ENCODE results near the gene MANEAL. TPM values are rescaled to one million over a fixed set of nuclear protein-coding genes. Genes with fewer than 3 reads are reported as not detected.

The MANEAL gene
- total RNA-seq, 1 experiment from 2014 or later, result 6.4 TPM

GRCh38 chr1:37776946-37777516 lies 16.6 kb upstream of the MANEAL start:
- ATAC-seq (no peak), DNase-seq (ENCODE audit: low spot score) (no peak)
- Mint-ChIP-seq H3K27me3 (ENCODE audit: low read depth) (peaks cover 42% of the 10 kb centered on the region), H3K4me1 (no peaks in the 10 kb centered on the region), H3K4me3 (no peak overlapping the region), H3K36me3 (no peaks in the 10 kb centered on the region), H3K27ac (no peak overlapping the region), H3K9me3 (peaks cover 9% of the 10 kb centered on the region)
- CTCF ChIA-PET, result interaction anchor here (1.6 kb wide), 1 partner anchor 11 kb away, joined by 5 read pairs; no protein-coding TSS in a partner anchor
- TF ChIP-seq ZNF138 (CRISPR knock-in tag; conservative IDR thresholded peaks at IDR 0.05), result no peak
- TF ChIP-seq ATF1 (CRISPR knock-in tag; IDR thresholded peaks at IDR 0.05), result no peak
- TF ChIP-seq OVOL2 (CRISPR knock-in tag; IDR thresholded peaks at IDR 0.05; ENCODE audit: borderline replicate concordance), result no peak
- no peak for TF ChIP-seq SMAD4 (CRISPR knock-in tag; IDR thresholded peaks at IDR 0.05)
- TF ChIP-seq TEAD4 (CRISPR knock-in tag; IDR thresholded peaks at IDR 0.05), result no peak
- no peak for TF ChIP-seq CTCF (IDR thresholded peaks at IDR 0.05)
- TF ChIP-seq CBFB (CRISPR knock-in tag; IDR thresholded peaks at IDR 0.05; ENCODE audit: low read depth), result no peak
- TF ChIP-seq, protein P1, sequence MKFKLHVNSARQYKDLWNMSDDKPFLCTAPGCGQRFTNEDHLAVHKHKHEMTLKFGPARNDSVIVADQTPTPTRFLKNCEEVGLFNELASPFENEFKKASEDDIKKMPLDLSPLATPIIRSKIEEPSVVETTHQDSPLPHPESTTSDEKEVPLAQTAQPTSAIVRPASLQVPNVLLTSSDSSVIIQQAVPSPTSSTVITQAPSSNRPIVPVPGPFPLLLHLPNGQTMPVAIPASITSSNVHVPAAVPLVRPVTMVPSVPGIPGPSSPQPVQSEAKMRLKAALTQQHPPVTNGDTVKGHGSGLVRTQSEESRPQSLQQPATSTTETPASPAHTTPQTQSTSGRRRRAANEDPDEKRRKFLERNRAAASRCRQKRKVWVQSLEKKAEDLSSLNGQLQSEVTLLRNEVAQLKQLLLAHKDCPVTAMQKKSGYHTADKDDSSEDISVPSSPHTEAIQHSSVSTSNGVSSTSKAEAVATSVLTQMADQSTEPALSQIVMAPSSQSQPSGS (CRISPR knock-in tag; IDR thresholded peaks at IDR 0.05; ENCODE audit: borderline replicate concordance, low read depth), result no peak
- TF ChIP-seq, protein P2, sequence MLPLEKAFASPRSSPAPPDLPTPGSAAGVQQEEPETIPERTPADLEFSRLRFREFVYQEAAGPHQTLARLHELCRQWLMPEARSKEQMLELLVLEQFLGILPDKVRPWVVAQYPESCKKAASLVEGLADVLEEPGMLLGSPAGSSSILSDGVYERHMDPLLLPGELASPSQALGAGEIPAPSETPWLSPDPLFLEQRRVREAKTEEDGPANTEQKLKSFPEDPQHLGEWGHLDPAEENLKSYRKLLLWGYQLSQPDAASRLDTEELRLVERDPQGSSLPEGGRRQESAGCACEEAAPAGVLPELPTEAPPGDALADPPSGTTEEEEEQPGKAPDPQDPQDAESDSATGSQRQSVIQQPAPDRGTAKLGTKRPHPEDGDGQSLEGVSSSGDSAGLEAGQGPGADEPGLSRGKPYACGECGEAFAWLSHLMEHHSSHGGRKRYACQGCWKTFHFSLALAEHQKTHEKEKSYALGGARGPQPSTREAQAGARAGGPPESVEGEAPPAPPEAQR (CRISPR knock-in tag; IDR thresholded peaks at IDR 0.05), result no peak
- no peak for TF ChIP-seq JAZF1 (CRISPR knock-in tag; IDR thresholded peaks at IDR 0.05)
- no peak for TF ChIP-seq FOXP4 (CRISPR knock-in tag; IDR thresholded peaks at IDR 0.05)
- no peak for TF ChIP-seq MYBL2 (CRISPR knock-in tag; IDR thresholded peaks at IDR 0.05)
- TF ChIP-seq, protein P3, sequence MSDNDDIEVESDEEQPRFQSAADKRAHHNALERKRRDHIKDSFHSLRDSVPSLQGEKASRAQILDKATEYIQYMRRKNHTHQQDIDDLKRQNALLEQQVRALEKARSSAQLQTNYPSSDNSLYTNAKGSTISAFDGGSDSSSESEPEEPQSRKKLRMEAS (CRISPR knock-in tag; IDR thresholded peaks at IDR 0.05), result no peak
- TF ChIP-seq ZNF396 (CRISPR knock-in tag; IDR thresholded peaks at IDR 0.05; ENCODE audit: borderline replicate concordance), result no peak
- TF ChIP-seq GABPB1 (CRISPR knock-in tag; IDR thresholded peaks at IDR 0.05), result no peak
- TF ChIP-seq FOXP1 (CRISPR knock-in tag; IDR thresholded peaks at IDR 0.05; ENCODE audit: borderline replicate concordance), result no peak
- no peak for TF ChIP-seq AFF4 (CRISPR knock-in tag; IDR thresholded peaks at IDR 0.05; ENCODE audit: borderline replicate concordance)
- no peak for TF ChIP-seq ARID4B (CRISPR knock-in tag; IDR thresholded peaks at IDR 0.05; ENCODE audit: borderline replicate concordance)
- no peak for TF ChIP-seq HMGXB4 (CRISPR knock-in tag; IDR thresholded peaks at IDR 0.05)
- POLR2A ChIA-PET, result no interaction called here
